K562 (cell line): Measurements from ENCODE around the gene DEGS1. TPM values are rescaled to one million over a fixed set of nuclear protein-coding genes. Genes with fewer than 3 reads are reported as not detected.
A peak's percentile ranks its signal among the peaks of the same experiment; 100 is the strongest.

Experiments used
- ARID1B ChIP-seq: fragments of 450-650 bp; IDR thresholded peaks from 2 replicates; pipeline ENCODE4 v1.6.1; 2016; ENCODE audit warnings: antibody characterized with exemption, mild to moderate bottlenecking, inconsistent platforms
- C11orf30 ChIP-seq: fragments of 450-650 bp; IDR thresholded peaks from 2 replicates; pipeline ENCODE4 v1.6.1; 2016; ENCODE audit warnings: low read depth, mild to moderate bottlenecking
- CHCHD3 ChIP-seq: fragments of 250-450 bp; sonication (Bioruptor Pico); IDR thresholded peaks from 2 replicates; pipeline ENCODE4 v2.1.2; 2022; ENCODE audit warnings: mild to moderate bottlenecking
- ESRRB ChIP-seq: fragments of 250-450 bp; sonication (Bioruptor Pico); IDR thresholded peaks from 2 replicates; pipeline ENCODE4 v1.5.0; 2020; ENCODE audit warnings: mild to moderate bottlenecking, moderate library complexity, borderline replicate concordance
- FOXK2 ChIP-seq, 2 experiments: fragments of 450-650 bp; IDR thresholded peaks in 1 of 2; conservative IDR thresholded peaks in 1 of 2; 2 replicates each; pipeline ENCODE4 v1.6.1; 2016; ENCODE audit warnings: low read depth in 2 of 2, mild to moderate bottlenecking in 1 of 2
- GABPB1 ChIP-seq: sonication (generic); formaldehyde crosslinking; IDR thresholded peaks from 2 replicates; pipeline ENCODE4 v1.8.0; 2022; ENCODE audit warnings: mild to moderate bottlenecking, missing genetic modification reagents
- HDGF ChIP-seq: fragments of 450-650 bp; IDR thresholded peaks from 2 replicates; pipeline ENCODE4 v1.6.1; 2016
- MAFF ChIP-seq: IDR thresholded peaks from 2 replicates; pipeline ENCODE4 v1.6.1; 2012; ENCODE audit warnings: low read length, improper control_type of control experiment
- MAFK ChIP-seq: IDR thresholded peaks from 2 replicates; pipeline ENCODE4 v1.6.1; 2011; ENCODE audit warnings: low read length, improper control_type of control experiment
- NFE2L1 ChIP-seq: fragments of 450-650 bp; IDR thresholded peaks from 2 replicates; pipeline ENCODE4 v1.6.1; 2016; ENCODE audit warnings: missing genetic modification characterization, low read depth, mild to moderate bottlenecking, missing compliant biosample characterization, moderate library complexity, borderline replicate concordance
- NR2C1 ChIP-seq, 2 experiments: fragments of 450-650 bp; IDR thresholded peaks; 2 replicates each; pipeline ENCODE4 v1.6.1; 2017; ENCODE audit warnings: mild to moderate bottlenecking in 2 of 2, antibody characterized with exemption in 1 of 2, inconsistent platforms in 1 of 2, missing compliant biosample characterization in 1 of 2, missing genetic modification characterization in 1 of 2
- NR2C2 ChIP-seq, 2 experiments: fragments of 200-800 bp in 1 of 2; sonication (Bioruptor generic) in 1 of 2; sonication (generic) in 1 of 2; formaldehyde crosslinking in 1 of 2; IDR thresholded peaks; 2 replicates each; pipeline versions ENCODE4 v1.6.1 to v1.8.0; 2016 to 2022; ENCODE audit warnings: mild to moderate bottlenecking in 1 of 2, missing compliant biosample characterization in 1 of 2, missing genetic modification characterization in 1 of 2, missing genetic modification reagents in 1 of 2
- RBM14 ChIP-seq: fragments of 200-400 bp; formaldehyde crosslinking; IDR thresholded peaks from 2 replicates; pipeline ENCODE4 v1.6.1; 2018; ENCODE audit warnings: low read depth, mild to moderate bottlenecking, low read length, moderate library complexity, borderline replicate concordance; ENCODE audit not compliant: insufficient read depth
- TAF9B ChIP-seq: fragments of 450-650 bp; IDR thresholded peaks from 2 replicates; pipeline ENCODE4 v1.6.1; 2018; ENCODE audit warnings: mild to moderate bottlenecking; ENCODE audit not compliant: partially characterized antibody
- THRAP3 ChIP-seq: fragments of 450-650 bp; IDR thresholded peaks from 2 replicates; pipeline ENCODE4 v1.6.1; 2016; ENCODE audit warnings: mild to moderate bottlenecking, inconsistent platforms, borderline replicate concordance
- polyA plus RNA-seq, 8 experiments: library from polyadenylated mRNA; depleted of rRNA in 4 of 8; stranded (reverse) in 5 of 8; unstranded in 3 of 8; fragments of >200 nt; fragmentation: Nextera tagmentation in 2 of 8; fragmentation: Illumina TruSeq in 1 of 8; extraction: Ambion mirVana in 2 of 8; extraction: Trizol in 1 of 8; gene quantifications; 2 replicates each; pipeline versions ENCODE4 v1.2.1 to v1.2.3, GENCODE V29; 2011 to 2014; ENCODE audit warnings: inconsistent platforms in 1 of 8, missing spikeins in 1 of 8
- total RNA-seq, 7 experiments: library from RNA; depleted of rRNA in 6 of 7; stranded (reverse); fragments of >200 nt in 6 of 7; fragmentation: Illumina TruSeq in 2 of 7; extraction: Trizol in 2 of 7; gene quantifications; 2 replicates each; pipeline versions ENCODE4 v1.2.1 to v1.2.3, GENCODE V29; 2011 to 2021; ENCODE audit warnings: low replicate concordance in 1 of 7
- TF ChIP-seq, protein P1 (sequence below), 2 experiments: IDR thresholded peaks; 2 replicates each; pipeline ENCODE4 v1.6.1; 2011; ENCODE audit warnings: borderline replicate concordance in 1 of 2, control low read depth in 1 of 2, low read depth in 1 of 2, low read length in 1 of 2, mild to moderate bottlenecking in 1 of 2, mixed read lengths in 1 of 2, moderate library complexity in 1 of 2; ENCODE audit not compliant: insufficient read depth in 1 of 2, insufficient read length in 1 of 2, poor library complexity in 1 of 2, severe bottlenecking in 1 of 2; ENCODE audit errors: extremely low read depth in 1 of 2
- TF ChIP-seq, protein P2 (sequence below), 2 experiments: IDR thresholded peaks; 2 replicates each; pipeline ENCODE4 v1.6.1; 2012; ENCODE audit warnings: improper control_type of control experiment in 2 of 2, low read depth in 2 of 2, low read length in 2 of 2, borderline replicate concordance in 1 of 2
- TF ChIP-seq, protein P3 (sequence below): sonication (generic); formaldehyde crosslinking; IDR thresholded peaks from 2 replicates; pipeline ENCODE4 v1.8.0; 2022; ENCODE audit warnings: mild to moderate bottlenecking, missing genetic modification reagents

Gene DEGS1
- total and polyA plus RNA-seq, 9 of the 15 experiments (the other 6 are each of a cell fraction or from before 2014, with no cell fraction given): 12.3 to 95.0 (median 38.8) TPM

DNA sequence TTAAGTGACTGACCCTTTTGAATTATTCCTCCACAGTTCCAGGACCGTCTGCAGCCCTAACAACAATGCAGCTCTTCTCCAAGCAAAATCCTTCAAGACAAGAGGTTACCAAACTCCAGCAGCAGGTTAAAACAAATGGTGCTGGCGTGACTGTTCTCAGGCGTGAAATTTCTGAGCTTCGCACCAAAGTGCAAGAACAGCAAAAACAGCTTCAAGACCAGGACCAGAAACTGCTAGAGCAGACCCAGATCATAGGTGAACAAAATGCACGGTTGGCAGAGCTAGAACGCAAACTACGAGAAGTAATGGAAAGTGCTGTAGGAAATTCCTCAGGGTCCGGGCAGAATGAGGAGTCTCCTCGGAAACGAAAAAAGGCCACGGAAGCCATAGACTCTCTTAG is 25.7 kb upstream of the DEGS1 start (continued):
- no peak for TF ChIP-seq THRAP3
- TF ChIP-seq ESRRB (CRISPR knock-in tag): no peak
- TF ChIP-seq FOXK2 (conservative IDR thresholded peaks at IDR 0.05 in 1 of 2, IDR thresholded peaks at IDR 0.05 in 1 of 2; ENCODE audit: low read depth in 2 of 2): no peak
- TF ChIP-seq NR2C2 (CRISPR knock-in tag; IDR thresholded peaks at IDR 0.05): no peak
- no peak for TF ChIP-seq NR2C2 (tag; IDR thresholded peaks at IDR 0.05)
- TF ChIP-seq NFE2L1: no peak
- no peak for TF ChIP-seq ARID1B
- TF ChIP-seq, protein P1, sequence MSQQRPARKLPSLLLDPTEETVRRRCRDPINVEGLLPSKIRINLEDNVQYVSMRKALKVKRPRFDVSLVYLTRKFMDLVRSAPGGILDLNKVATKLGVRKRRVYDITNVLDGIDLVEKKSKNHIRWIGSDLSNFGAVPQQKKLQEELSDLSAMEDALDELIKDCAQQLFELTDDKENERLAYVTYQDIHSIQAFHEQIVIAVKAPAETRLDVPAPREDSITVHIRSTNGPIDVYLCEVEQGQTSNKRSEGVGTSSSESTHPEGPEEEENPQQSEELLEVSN (IDR thresholded peaks at IDR 0.05; ENCODE audit: borderline replicate concordance in 1 of 2, extremely low read depth in 1 of 2, insufficient read depth in 1 of 2, insufficient read length in 1 of 2, low read depth in 1 of 2, low read length in 1 of 2, poor library complexity in 1 of 2, severe bottlenecking in 1 of 2): no peak
- TF ChIP-seq MAFF: peak; percentile 47
- no peak for TF ChIP-seq RBM14
- TF ChIP-seq, protein P2, sequence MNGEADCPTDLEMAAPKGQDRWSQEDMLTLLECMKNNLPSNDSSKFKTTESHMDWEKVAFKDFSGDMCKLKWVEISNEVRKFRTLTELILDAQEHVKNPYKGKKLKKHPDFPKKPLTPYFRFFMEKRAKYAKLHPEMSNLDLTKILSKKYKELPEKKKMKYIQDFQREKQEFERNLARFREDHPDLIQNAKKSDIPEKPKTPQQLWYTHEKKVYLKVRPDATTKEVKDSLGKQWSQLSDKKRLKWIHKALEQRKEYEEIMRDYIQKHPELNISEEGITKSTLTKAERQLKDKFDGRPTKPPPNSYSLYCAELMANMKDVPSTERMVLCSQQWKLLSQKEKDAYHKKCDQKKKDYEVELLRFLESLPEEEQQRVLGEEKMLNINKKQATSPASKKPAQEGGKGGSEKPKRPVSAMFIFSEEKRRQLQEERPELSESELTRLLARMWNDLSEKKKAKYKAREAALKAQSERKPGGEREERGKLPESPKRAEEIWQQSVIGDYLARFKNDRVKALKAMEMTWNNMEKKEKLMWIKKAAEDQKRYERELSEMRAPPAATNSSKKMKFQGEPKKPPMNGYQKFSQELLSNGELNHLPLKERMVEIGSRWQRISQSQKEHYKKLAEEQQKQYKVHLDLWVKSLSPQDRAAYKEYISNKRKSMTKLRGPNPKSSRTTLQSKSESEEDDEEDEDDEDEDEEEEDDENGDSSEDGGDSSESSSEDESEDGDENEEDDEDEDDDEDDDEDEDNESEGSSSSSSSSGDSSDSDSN (IDR thresholded peaks at IDR 0.05; ENCODE audit: borderline replicate concordance in 1 of 2, low read depth in 2 of 2, low read length in 2 of 2): no peak
- no peak for TF ChIP-seq GABPB1
- TF ChIP-seq NR2C1 (IDR thresholded peaks at IDR 0.05): no peak
- no peak for TF ChIP-seq NR2C1 (tag; IDR thresholded peaks at IDR 0.05)
- TF ChIP-seq HDGF: no peak
- peak; percentile 64 for TF ChIP-seq C11orf30
- no peak for TF ChIP-seq CHCHD3 (CRISPR knock-in tag)
- TF ChIP-seq, protein P3, sequence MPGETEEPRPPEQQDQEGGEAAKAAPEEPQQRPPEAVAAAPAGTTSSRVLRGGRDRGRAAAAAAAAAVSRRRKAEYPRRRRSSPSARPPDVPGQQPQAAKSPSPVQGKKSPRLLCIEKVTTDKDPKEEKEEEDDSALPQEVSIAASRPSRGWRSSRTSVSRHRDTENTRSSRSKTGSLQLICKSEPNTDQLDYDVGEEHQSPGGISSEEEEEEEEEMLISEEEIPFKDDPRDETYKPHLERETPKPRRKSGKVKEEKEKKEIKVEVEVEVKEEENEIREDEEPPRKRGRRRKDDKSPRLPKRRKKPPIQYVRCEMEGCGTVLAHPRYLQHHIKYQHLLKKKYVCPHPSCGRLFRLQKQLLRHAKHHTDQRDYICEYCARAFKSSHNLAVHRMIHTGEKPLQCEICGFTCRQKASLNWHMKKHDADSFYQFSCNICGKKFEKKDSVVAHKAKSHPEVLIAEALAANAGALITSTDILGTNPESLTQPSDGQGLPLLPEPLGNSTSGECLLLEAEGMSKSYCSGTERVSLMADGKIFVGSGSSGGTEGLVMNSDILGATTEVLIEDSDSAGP (CRISPR knock-in tag): no peak
- TF ChIP-seq TAF9B: no peak
- TF ChIP-seq MAFK: 0 out of 2 replicates have a peak, but pooled peaks have one; percentile 24
